HPDE6-E6E7 (cell line): ENCODE results near the gene CADPS.

Experiments used
- DNase-seq: peaks from one replicate; pipeline ENCODE4 v3.0.0; 2011; ENCODE audit warnings: missing footprints; ENCODE audit errors: extremely low spot score

CADPS gene

DNA sequence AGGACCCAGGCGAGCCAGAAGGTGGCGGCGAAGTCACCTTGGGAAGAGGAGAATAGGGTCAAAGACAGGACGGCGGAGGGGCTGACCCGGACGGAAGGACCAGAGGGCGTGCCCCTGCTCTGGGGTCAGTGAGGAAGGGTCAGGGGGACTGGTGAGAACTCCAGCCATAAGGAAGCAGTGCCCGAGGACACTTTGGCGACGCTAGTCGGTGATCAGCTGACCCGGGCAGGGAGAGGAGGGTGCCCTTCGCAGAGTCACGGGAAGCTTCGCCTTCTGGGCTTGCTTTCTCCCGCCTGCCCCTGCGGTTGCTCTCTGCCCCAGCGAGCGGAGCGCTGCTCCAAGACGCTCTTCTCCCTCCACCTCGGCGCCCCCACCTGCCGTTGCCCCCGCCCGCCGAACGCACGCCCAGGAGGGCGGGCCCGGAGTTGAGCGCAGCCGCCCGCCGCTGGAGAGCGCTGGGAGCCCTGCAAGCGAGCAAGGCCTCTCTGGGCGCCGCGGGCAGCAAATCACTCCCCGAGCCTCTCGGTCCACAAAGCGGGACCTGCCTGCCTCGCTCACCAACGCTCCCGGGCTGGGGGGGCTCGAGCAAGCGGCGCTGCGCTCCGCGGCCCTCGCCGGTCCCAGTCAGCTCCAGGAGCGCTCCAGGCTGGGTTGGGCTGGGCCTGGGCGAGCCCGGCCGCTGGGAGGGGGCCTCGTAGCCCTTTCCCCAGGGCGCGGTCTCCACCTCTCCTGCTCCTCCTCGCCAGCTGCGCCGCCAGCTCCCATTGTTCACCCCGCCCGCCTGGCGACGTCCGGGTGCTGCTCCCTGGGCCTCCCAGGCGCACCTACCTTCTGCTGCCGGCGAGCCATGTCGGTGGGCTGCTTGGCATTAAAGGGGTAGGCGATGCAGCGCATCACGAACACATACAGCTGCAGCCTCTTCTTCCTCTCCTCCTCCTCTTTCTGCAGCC, 1.2 kb downstream of the CADPS start:
- DNase-seq: no peak

DNA sequence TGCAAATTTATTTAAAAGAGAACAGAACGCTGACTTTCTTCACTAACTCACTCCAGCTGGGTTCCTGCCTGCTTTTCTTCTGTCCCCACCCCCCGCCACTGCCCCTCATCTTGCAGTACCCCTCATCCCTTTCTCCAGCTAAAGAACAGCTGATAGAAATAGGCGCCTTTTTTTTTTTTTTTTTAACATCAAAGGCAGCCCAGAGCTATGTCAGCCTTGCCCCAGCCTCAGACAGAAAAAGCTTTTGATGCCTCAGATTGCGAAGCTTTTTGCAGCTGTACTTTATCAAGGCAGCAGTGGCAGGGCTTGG, 1.8 kb downstream of the CADPS start:
- DNase-seq: no peak

DNA sequence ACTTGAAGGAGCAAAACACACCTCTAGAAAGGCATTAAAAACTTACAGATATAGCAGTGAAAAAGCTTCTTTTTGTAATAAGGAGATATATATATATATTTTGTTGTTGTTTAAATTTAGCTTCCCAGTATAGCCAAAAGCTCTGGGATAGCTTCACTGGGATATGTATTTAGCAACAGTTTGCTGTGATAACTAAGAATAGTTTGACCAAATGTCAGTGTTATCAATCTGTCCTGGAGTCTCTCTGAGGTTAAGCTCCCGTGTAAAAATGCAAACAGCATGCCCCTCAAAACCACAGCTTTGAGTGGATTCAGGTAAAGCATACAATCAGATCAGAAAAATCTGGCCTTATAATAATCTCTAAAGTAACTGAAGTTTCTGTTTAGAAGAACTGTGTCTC, 2.9 kb downstream of the CADPS start:
- no peak for DNase-seq

DNA sequence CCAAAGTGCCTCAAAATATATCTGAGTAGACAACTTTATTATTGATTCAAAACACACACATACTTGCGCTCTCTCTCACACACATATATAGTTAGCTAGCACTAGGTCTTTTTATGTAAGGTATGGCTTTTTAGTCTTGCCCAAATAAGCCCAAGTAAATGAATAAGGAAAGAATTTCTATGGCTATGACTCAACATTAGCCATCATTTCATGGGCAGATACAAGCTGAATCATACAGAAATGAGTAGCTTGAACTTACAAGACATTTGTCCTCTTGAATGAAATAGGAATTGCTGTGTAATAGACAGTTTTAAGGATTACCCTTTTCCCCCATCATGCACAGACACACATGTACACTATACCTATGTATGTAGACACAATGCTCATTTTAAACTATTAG, 4.9 kb downstream of the CADPS start:
- no peak for DNase-seq

DNA sequence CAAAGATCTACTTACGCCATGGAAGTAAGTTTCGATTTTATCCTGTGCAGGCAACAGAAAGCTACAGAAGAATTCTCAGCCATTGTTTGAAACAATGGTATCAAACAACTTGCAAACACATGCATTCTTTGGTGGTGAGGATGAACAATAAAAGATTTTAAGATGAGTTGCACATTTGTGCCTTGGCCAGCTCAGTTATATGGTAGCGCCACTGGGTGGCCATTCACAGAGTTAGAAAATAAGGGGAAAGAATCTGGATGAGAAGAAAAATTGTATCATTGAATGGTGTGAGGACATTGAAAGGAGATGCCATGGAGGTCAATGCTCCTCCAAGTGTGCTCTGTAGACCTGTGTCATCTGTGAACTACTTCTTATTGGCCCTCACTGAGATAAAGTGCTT, 11.6 kb downstream of the CADPS start:
- DNase-seq: no peak

- DNase-seq: no peak
These were observed 15.9 kb downstream of the CADPS start for GRCh38 chr3:62859203-62859791.

GRCh38 chr3:62845996-62846395, 29.2 kb downstream of the CADPS start:
- no peak for DNase-seq

GRCh38 chr3:62843508-62843907, 31.7 kb downstream of the CADPS start:
- no peak for DNase-seq

GRCh38 chr3:62839748-62840147, 35.5 kb downstream of the CADPS start:
- DNase-seq: no peak

DNA sequence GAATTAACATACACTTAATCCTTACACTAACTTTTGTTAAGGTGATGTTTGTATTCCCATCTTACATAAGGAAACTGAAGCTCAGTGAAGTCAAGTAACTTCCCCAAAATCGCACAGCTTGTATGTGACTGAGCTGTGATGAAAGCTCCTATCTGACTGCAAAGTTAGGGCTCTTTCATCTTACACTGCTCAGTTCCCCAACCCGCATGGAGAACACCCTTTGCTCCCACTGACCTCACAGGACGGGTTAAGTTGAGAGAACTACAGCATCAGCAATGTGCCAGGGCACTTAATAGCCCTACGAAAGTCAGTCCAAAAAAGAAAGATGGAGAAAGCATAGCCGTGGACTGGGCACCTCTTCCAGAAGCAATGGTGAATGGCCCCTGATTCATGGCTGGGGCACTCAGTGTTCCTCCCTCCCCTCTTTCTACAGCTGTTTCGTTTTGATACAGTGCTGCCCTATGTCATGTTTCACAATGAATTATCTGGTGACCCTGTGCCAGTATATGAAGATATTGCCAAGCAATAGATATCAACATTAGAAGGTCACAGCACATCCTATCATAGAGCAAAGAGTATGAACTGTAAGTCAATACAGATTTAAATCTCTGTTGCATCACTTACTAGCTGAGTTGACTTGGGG, 38.0 kb downstream of the CADPS start:
- DNase-seq: no peak

DNA sequence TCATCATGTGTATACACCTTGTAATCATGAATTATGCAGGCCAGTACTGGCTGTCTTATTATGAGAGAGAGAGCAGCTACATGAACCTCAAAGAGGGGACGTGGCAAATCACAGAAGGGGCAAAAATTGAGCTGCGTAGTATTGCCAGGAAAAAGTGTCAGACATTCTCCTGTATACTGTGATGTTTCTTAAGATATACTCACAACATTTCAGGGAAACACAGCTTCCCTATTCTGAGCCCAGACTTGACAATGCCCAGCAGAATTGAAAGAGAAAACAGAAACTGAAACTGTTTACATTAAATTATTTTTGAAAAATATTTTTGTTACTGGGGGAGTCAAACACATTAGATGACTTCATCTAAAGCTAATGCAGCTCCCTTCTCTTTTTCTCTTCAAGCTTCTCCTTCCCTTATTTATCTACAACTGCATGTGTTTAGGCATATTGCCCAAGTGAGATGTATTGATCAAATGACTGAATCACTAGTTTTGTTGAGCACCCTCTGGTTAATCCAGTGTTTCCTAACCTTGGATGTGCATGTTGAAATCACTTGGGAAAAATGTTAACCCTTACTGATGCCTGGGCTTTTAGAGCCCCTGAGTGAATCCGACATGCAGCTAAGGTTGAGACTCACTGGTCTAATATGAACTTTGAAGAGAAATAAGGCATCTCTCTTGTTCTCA, 39.5 kb downstream of the CADPS start:
- no peak for DNase-seq

DNA sequence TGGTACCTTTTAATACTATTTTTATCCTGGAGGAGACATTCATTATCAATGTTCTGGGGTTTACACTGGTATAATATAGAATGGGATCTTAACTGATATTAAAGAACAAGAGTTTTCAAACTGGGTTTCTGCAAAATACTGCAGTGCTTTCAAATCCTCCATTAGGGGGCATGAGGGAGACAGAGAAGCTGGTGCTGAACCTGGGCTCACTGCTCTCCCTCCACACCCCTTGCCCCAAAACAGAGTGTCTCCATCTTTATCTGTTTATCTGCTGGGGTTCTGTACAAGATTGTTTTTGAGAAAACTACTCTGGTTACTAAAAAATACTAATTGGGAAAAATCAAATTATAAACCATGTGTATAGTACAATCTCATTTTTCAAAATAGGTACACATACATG, 41.7 kb downstream of the CADPS start:
- DNase-seq: no peak

- DNase-seq: no peak
These were observed 42.7 kb downstream of the CADPS start for GRCh38 chr3:62832553-62832952.

DNA sequence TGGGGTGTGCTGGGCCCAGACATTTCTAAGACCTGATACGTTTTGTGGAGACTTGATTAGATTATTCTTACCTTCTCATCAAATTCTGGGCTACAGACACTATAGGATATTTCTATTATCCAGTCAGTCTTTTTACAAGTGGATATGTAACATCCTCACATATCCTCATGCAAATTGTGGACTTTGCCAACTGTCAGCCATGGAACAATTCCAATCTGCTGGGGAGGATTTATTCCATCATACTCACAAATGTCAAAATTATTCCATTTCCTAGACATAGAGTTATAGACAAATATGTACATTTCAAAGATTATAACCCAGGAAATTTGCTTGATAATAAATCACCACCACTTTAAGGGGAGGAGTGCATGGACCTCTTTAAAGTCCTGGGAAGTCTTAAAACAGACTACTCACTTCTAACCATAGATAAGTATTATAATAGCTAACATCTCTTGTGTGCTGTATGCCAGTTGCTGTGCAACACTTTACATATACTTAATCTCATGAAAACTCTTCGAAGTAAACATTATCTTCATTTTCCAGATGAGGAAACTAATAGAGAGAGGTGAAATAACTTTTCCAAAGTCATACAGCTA, 44.4 kb downstream of the CADPS start:
- DNase-seq: no peak

GRCh38 chr3:62827550-62827949, 47.7 kb downstream of the CADPS start:
- DNase-seq: no peak

DNA sequence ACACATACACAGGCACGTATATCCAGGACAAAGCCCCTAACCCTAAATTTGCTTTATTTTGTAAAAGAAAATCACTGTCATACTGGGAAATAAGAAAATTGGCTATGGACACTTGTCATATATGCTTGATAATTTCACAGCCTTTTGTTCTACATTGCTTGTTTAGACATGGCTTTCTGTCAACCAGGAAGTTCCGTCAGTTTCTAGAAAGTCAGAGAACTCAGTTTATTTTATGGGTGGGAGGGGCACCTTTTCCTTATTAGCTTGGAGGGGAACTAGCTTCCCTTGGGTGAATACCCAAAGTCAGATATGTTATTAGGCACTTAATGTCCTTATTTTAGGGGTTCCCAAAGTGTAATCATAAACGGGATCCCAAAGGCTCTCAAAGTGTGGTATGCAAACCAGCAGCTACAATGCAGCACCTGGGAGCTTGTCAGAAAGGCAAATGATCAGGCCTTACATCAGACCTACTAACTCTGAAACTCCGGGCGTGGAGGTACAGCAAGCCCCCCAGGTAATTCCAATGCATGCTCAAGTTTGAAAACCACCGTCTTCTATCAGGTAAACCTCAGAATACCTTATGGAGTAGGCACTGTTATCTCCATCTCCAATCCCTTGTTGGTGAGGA, 50.1 kb downstream of the CADPS start:
- no peak for DNase-seq

DNA sequence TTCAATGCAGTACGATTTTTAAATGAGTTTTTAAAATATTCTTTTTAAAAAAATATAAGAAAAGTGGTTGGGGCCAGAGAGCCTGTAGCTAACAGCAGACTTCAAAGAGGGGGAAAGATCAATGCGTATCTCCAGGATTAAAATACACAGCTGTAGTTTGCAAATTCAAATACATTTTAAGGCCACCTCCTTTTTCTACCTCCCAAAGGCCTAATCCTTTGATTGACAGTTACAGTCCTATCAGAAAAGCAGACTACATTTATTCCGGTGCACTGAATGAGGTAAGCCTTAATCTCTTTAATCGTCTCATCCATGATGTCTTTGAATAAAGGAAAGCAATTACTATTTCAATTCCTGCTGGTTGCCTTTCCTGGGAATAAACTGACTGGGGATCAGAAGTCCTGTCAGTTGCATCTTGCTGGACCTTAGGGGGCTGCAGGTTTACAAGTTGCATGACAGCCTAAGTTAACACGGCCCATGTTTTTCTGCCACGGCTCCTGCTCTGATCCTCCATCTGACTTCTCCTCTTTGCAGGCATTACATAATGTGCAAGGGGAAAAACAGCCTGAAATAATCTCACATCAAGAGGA, 51.7 kb downstream of the CADPS start:
- no peak for DNase-seq

DNA sequence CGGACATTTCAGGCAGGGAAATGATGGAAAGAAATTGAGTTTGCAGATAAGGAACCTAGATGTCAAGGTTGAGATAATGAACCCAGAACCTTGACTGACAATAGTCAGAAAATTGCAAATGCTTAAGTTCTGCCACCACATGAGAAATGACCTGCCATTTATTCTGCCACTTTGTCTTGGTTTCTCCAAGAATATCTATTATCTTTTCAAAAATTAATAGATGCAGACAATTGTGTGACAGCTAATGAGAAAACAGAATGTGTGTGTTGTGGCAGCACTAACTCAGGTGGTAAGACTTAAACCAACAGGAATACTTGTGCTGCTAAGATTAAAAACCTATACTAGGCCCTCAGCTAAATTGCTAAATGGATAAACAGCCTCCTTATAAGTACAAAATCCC, 52.3 kb downstream of the CADPS start:
- DNase-seq: no peak

DNA sequence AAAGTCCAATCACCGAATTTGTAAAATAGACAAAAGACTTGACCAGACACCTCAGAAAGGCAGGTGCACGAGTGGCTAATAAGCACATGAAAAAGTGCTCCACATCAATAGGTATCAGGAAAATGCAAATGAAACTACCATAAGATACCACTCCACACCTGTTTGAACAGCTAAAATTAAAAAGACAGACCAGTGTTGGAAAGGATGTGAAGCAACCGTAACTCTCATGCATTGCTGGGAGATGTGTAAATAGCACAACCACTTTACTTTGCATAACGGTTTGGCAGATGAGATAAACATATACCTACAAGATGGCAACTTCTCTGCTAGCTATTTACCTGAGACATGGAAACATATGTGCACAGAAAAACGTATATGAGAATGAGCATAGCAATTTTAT, 56.9 kb downstream of the CADPS start:
- DNase-seq: no peak

DNA sequence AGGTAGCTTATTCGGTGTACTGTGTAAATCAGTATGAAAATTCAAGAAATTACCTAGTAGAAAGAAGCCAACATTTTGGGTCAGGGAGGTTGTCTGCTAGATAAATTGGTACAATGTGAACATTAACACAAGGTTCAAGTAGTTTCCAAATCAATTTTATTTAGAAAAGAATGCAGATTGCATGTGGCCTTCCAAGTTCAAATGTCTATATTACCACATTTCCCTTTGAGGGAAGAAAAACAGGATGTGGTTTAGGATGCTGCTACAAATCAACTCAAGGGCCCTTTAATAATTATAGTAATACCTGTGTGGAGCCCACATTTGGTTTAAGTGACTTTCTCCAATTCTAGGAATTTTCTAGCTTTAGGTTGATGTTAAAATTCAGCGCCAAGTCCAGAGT, 57.5 kb downstream of the CADPS start:
- no peak for DNase-seq

- no peak for DNase-seq
These were observed 59.2 kb downstream of the CADPS start for GRCh38 chr3:62815981-62816380.
